NCI-H2227 (cell line): ENCODE results near the gene DHRS1.
A peak's percentile ranks its signal among the peaks of the same experiment; 100 is the strongest.

Experiments
- DNase-seq: peaks from one replicate; lab custom pipeline; 2025; ENCODE audit not compliant: unreplicated experiment; lab: John Stamatoyannopoulos, UW

The DHRS1 gene

GRCh38 chr14:24299255-24300191, at the start of gene DHRS1, which contains the start of gene NOP9:
TSS of gene DHRS1 (minus strand) at chr14:24299780. CDS start at chr14:24299106, 674 bp downstream.
TSS of gene NOP9 (plus strand) at chr14:24299850. CDS start at chr14:24299955, 105 bp downstream.
- peak; percentile 92 for DNase-seq

GRCh38 chr14:24348186-24348585, 48.6 kb upstream of the DHRS1 start:
- no peak for DNase-seq

GRCh38 chr14:24347134-24347533, 47.6 kb upstream of the DHRS1 start:
- DNase-seq: no peak

- DNase-seq: no peak
Observed at GRCh38 chr14:24343795-24344660, 44.4 kb upstream of the DHRS1 start.

GRCh38 chr14:24342889-24343288, 43.3 kb upstream of the DHRS1 start:
- DNase-seq: no peak

- DNase-seq: no peak
Observed at GRCh38 chr14:24340606-24341005, 41.0 kb upstream of the DHRS1 start.

GRCh38 chr14:24339284-24340151, 39.9 kb upstream of the DHRS1 start, which contains the start of gene RIPK3:
TSS of gene RIPK3 (minus strand) at chr14:24339991. CDS start at chr14:24339826, 165 bp downstream.
- DNase-seq: no peak

- no peak for DNase-seq
Observed at GRCh38 chr14:24338843-24339242, 39.3 kb upstream of the DHRS1 start.

GRCh38 chr14:24337824-24338175, 38.2 kb upstream of the DHRS1 start:
- no peak for DNase-seq

- no peak for DNase-seq
Observed at GRCh38 chr14:24337144-24337823, 37.7 kb upstream of the DHRS1 start.

- no peak for DNase-seq
Observed at GRCh38 chr14:24335461-24336171, 36.0 kb upstream of the DHRS1 start.

- DNase-seq: no peak
Observed at GRCh38 chr14:24334431-24335291, 35.1 kb upstream of the DHRS1 start, which contains the start of gene ADCY4. TSS of gene ADCY4 (minus strand) at chr14:24335071. CDS start at chr14:24334652, 419 bp downstream.

- peak; percentile 29 for DNase-seq
Observed at GRCh38 chr14:24332268-24332993, 32.9 kb upstream of the DHRS1 start.

- DNase-seq: no peak
Observed at GRCh38 chr14:24331731-24332267, 32.2 kb upstream of the DHRS1 start.

- DNase-seq: no peak
Observed at GRCh38 chr14:24330973-24331674, 31.5 kb upstream of the DHRS1 start.

GRCh38 chr14:24329736-24330135, 30.2 kb upstream of the DHRS1 start:
- no peak for DNase-seq
